Mucosa of stomach (tissue), 1 donor: Measurements from ENCODE around the gene MDM2.
"Not testable (repeated sequence)": the region's sequence is repeated elsewhere in the genome, so short reads cannot be mapped to it uniquely, and the experiment has no call there.

Experiments
- H3K27me3 ChIP-seq: one replicate; pipeline ENCODE4 v1.7.0; 2013; ENCODE audit warnings: mild to moderate bottlenecking, low read length; ENCODE audit not compliant: control insufficient read depth, insufficient read depth
- H3K36me3 ChIP-seq: one replicate; pipeline ENCODE4 v1.7.0; 2013; ENCODE audit warnings: low read length; ENCODE audit not compliant: control insufficient read depth, insufficient read depth
- H3K4me1 ChIP-seq: one replicate; pipeline ENCODE4 v1.7.0; 2013; ENCODE audit warnings: mild to moderate bottlenecking, low read length; ENCODE audit not compliant: control insufficient read depth, insufficient read depth
- H3K4me3 ChIP-seq: one replicate; pipeline ENCODE4 v1.7.0; 2013; ENCODE audit warnings: low read length
- H3K9ac ChIP-seq: one replicate; pipeline ENCODE4 v1.7.0; 2013; ENCODE audit warnings: mild to moderate bottlenecking, low read length, moderate library complexity
- H3K9me3 ChIP-seq: one replicate; pipeline ENCODE4 v1.7.0; 2013; ENCODE audit warnings: mild to moderate bottlenecking, low read length, moderate library complexity; ENCODE audit not compliant: control insufficient read depth
- donor health status: Pancreatic carcinoma.

MDM2 gene

DNA sequence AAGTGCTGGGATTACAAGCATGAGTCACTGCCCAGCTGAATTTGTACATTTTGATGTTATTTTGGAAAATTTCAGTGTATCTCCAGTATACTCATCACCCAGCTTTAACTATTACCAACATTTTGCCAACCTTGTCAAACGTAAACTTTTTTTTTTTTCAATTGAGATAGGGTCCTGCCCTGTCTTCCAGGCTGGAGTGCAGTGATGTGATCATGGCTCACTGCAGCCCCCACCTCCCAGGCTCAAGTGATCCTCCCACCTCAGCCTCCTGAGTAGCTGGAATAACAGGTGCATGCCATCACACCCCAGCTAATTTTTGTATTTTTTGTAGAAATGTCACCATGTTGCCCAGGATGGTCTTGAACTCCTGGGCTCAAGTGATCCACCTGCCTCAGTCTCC is 29.2 kb downstream of the MDM2 start:
- Histone ChIP-seq H3K36me3 (no peaks in the 10 kb centered on the region), H3K4me1 (no peaks in the 10 kb centered on the region), H3K9me3 (no peaks in the 10 kb centered on the region)

DNA sequence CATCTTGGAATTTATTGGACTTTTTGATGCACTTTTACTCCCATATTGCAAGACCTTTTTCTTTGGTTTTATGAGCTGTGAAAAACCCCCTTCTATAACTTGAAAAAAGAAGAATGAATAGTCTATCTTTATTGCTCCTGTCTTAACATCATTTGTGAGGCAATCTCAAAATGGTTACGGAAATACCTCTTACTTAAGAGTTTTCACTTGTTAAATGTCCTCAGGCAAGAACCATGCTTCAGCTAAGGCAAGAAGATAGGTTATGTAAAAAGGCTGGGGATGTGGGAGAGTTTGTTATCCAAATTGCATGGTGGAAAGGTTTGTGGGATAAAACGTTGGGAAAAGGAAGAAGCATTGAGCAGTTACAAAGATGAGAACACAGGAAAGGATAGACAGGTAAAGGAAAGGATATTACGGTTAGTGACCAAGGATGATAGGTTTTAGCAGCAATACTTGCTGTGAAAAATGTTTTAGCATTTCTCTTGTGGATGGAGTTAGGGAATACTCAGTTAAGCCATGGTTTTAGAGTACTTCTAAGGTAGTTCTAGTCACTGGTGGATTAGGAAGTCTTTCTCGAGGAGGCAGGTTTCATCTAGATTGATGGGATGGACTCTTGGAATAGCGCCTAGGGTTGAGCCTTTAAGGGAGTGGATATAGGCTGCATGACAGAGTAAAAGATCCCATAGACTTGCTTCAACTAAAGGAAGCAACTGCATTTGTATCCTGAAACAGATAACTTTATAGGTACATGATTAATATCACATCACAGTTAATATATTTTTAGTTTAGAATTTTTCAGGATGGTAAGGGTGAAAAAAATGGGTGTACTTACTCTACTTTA is 30.3 kb downstream of the MDM2 start:
- Histone ChIP-seq H3K36me3 (no peaks in the 10 kb centered on the region), H3K9me3 (no peaks in the 10 kb centered on the region), H3K4me1 (no peaks in the 10 kb centered on the region), H3K27me3 (no peaks in the 10 kb centered on the region), H3K4me3 (no peak overlapping the region), H3K9ac (no peak overlapping the region)

More for the DNA sequence above, 29.2 kb downstream of the MDM2 start:
- no peak overlapping the region for H3K9ac ChIP-seq
- no peaks in the 10 kb centered on the region for H3K27me3 ChIP-seq
- no peak overlapping the region for H3K4me3 ChIP-seq

DNA sequence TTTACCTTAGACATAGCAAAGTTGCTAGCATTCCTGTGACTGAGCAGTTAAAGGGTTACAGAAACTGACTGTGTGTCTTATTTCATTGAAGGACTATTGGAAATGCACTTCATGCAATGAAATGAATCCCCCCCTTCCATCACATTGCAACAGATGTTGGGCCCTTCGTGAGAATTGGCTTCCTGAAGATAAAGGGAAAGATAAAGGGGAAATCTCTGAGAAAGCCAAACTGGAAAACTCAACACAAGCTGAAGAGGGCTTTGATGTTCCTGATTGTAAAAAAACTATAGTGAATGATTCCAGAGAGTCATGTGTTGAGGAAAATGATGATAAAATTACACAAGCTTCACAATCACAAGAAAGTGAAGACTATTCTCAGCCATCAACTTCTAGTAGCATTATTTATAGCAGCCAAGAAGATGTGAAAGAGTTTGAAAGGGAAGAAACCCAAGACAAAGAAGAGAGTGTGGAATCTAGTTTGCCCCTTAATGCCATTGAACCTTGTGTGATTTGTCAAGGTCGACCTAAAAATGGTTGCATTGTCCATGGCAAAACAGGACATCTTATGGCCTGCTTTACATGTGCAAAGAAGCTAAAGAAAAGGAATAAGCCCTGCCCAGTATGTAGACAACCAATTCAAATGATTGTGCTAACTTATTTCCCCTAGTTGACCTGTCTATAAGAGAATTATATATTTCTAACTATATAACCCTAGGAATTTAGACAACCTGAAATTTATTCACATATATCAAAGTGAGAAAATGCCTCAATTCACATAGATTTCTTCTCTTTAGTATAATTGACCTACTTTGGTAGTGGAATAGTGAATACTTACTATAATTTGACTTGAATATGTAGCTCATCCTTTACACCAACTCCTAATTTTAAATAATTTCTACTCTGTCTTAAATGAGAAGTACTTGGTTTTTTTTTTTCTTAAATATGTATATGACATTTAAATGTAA is 31.5 kb downstream of the MDM2 start:
- H3K27me3 ChIP-seq = no peaks in the 10 kb centered on the region
- no peaks in the 10 kb centered on the region for H3K4me1 ChIP-seq
- H3K36me3 ChIP-seq = no peaks in the 10 kb centered on the region
- H3K9ac ChIP-seq = no peak overlapping the region
- no peak overlapping the region for H3K4me3 ChIP-seq
- no peaks in the 10 kb centered on the region for H3K9me3 ChIP-seq

DNA sequence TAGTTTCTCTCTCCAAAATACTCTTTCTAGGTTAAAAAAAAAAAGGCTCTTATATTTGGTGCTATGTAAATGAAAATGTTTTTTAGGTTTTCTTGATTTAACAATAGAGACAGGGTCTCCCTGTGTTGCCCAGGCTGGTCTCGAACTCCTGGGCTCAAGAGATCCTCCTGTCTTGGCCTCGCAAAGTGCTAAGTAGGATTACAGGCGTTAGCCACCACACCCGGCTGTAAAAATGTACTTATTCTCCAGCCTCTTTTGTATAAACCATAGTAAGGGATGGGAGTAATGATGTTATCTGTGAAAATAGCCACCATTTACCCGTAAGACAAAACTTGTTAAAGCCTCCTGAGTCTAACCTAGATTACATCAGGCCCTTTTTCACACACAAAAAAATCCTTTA is 33.2 kb downstream of the MDM2 start:
- H3K27me3 ChIP-seq, H3K9me3 ChIP-seq, H3K4me1 ChIP-seq, H3K9ac ChIP-seq, H3K4me3 ChIP-seq, H3K36me3 ChIP-seq: not testable (repeated sequence)

DNA sequence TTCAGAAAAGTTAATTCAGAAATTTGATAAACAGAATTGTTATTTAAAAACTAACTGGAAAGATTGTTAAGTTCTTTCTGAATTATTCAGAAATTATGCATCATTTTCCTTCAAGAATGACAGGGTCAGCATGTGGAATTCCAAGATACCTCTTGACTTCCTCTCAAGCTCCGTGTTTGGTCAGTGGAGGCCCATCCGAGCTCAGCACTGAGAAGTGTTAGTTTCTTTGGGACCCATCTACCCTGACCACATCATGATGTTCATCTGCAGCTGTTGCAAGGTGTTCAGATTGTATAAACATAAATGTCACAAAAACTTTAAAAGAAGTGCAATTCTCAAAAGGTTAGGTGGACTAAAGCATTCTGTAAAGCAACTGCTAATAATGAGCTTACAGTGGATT is 33.7 kb downstream of the MDM2 start:
- H3K9ac ChIP-seq = no peak overlapping the region
- no peak overlapping the region for H3K4me3 ChIP-seq
- no peaks in the 10 kb centered on the region for H3K27me3 ChIP-seq
- H3K9me3 ChIP-seq = no peaks in the 10 kb centered on the region
- H3K4me1 ChIP-seq = no peaks in the 10 kb centered on the region
- H3K36me3 ChIP-seq = no peaks in the 10 kb centered on the region

DNA sequence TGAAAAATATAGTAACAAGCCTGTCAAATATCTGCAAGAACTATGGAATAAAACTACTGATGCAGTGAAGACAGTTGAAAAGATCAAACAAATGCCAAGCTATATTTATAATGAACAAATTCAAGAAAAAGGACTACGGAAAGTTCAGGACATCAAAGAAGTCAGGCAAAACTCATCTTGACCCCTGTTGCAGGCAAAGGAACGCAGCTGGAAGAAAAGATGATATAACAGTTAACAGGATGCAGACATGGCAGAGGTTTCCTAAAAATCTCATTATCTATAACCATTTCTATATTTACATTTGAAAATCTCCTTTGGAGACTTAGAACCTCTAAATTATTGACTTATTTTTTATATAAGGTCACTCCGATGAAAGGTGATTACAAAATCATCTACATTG is 34.1 kb downstream of the MDM2 start:
- H3K4me3 ChIP-seq = no peak overlapping the region
- H3K9ac ChIP-seq = no peak overlapping the region
- H3K36me3 ChIP-seq = no peaks in the 10 kb centered on the region
- no peaks in the 10 kb centered on the region for H3K4me1 ChIP-seq
- H3K27me3 ChIP-seq = no peaks in the 10 kb centered on the region
- H3K9me3 ChIP-seq = no peaks in the 10 kb centered on the region

DNA sequence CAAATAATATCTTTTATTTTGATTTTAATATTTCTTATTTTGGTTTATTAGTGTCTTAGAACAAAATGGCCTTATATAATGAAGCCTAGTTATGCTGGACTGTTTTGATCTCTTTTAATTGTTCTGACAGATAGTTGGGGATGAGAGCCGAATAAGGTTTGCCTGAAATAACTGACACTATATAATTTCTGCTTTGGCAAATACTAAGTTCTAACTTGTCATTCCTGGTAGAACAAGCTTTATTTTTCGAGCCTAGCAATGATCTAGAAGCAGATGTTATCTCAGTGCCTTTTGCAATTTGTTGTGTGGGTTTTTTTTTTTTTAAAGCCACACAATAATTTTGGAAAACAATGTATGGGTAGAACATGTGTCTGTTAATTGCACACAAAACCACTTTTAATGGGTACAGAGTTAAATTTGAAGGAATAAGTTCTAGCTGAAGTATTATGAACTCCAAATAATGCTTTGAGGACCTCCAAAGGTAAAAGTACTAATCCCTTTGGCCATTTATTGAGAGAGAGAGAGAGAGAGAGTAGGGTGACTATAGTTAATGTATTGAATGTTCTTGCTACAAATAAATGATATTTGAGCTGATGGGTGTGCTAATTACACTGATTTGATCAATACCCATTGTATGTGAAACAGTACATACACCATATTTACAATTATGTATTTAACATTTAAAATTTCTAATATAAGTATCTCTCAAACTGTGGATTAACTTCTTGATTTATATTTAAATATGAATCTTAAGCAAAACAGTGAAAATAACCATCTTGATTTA is 35.0 kb downstream of the MDM2 start:
- no peaks in the 10 kb centered on the region for H3K36me3 ChIP-seq

DNA sequence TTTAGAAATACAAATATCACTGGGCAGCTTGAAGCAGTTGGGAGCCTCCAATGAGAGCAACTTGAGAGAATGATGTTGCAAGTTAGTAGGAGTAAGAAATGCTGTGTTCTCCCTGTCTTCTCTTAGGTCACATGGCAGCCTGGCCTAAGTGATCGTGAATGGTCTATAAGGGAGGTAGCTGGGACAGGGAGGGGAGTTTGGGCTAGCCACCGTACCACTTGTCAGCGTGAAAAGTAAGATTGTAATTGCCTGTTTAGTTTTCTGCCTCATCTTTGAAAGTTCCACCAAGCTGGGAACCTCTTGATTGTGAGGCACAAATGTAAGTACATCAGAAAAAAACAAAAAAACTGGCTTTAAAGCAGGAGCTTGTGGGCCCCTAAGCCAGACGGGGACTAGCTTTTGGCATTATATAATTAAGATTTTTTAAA is 36.4 kb downstream of the MDM2 start:
- no peaks in the 10 kb centered on the region for H3K36me3 ChIP-seq
- no peak overlapping the region for H3K9ac ChIP-seq
- no peaks in the 10 kb centered on the region for H3K4me1 ChIP-seq
- no peaks in the 10 kb centered on the region for H3K9me3 ChIP-seq
- H3K27me3 ChIP-seq = no peaks in the 10 kb centered on the region
- H3K4me3 ChIP-seq = no peak overlapping the region

More for the DNA sequence above, 35.0 kb downstream of the MDM2 start:
- H3K27me3 ChIP-seq = no peaks in the 10 kb centered on the region
- H3K9ac ChIP-seq = no peak overlapping the region
- H3K9me3 ChIP-seq = no peaks in the 10 kb centered on the region
- H3K4me3 ChIP-seq = no peak overlapping the region
- H3K4me1 ChIP-seq = no peaks in the 10 kb centered on the region

DNA sequence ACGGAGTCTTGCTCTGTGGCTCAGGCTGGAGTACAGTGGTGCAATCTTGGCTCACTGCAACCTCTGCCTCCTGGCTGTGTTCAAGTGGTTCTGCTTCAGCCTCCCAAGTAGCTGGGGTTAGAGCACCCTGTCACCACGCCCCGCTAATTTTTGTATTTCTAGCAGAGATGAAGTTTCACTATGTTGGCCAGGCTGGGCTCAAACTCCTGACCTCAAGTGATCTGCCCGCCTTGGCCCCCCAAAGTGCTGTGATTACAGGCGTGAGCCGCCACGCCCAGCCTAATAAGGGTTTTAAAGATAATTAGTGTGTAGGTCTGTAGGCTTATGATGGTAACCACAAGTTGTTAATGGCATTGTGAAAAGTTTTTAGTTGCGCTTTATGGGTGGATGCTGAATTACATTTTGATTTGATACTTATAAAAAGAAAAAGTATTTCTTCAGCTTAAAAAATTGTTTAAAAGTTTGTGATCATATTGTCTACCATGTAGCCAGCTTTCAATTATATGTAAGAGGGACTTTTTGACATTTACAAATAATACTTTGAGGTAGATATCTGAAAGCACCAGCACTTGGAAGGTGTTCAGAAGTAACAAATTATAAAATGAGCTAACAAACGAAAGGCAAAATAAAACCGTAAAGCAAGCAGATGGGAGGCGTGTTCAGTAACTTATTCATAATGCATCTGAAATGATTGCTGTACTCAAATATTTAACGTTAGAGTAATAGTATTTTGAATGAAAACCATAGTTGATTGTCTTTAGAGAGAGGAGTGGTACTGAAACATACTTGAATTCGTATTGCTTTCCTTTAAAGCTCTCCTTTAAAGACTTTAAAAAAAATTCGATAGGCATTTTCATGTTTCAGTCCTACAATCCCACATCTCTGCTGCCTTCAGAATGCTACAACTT is 37.1 kb downstream of the MDM2 start:
- no peaks in the 10 kb centered on the region for H3K36me3 ChIP-seq

DNA sequence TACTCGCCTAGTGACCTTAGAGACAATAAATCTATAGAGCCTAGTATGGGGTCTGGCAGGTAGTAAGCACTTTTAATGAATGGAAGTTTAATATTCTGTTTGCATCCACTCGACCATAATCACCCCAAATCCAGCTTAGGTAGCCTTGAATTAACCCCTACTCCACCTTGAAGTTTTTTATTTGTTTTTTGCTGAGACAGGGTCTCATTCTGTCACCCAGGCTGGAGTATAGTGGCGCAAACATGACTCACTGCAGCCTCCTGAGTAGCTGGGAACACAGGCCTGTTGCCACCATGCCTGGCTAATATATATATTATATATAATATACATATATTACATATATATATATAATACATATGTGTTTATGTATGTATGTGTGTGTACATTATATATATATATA is 38.8 kb downstream of the MDM2 start:
- Histone ChIP-seq H3K36me3 (no peaks in the 10 kb centered on the region), H3K27me3 (no peaks in the 10 kb centered on the region), H3K9me3 (no peaks in the 10 kb centered on the region), H3K4me3 (no peak overlapping the region), H3K4me1 (no peaks in the 10 kb centered on the region), H3K9ac (no peak overlapping the region)

More for the DNA sequence above, 37.1 kb downstream of the MDM2 start:
- Histone ChIP-seq H3K4me1 (no peaks in the 10 kb centered on the region), H3K4me3 (no peak overlapping the region), H3K27me3 (no peaks in the 10 kb centered on the region), H3K9me3 (no peaks in the 10 kb centered on the region), H3K9ac (no peak overlapping the region)

DNA sequence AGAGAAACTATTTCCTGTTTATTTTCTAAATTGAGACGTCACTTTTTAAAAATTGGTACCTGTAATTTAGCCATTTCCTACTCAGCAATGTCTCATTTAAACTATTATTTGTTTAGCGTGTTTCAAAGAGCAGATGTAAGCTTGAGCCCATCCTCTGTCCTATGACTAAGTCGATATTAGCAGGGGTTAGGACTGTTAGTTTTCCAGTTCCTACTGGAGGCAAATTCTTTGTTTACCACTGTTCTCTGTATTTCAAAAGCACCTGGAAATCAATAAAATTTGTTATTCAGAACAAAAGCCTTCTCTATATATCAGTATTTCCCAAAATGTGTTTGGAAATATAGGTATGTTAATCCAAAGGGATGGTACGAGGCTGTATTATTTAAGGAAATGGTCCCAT is 42.4 kb downstream of the MDM2 start:
- Histone ChIP-seq H3K27me3 (no peaks in the 10 kb centered on the region), H3K4me3 (no peak overlapping the region), H3K9ac (no peak overlapping the region)

More for the DNA sequence above, 42.4 kb downstream of the MDM2 start:
- H3K4me1 ChIP-seq = no peaks in the 10 kb centered on the region
- H3K9me3 ChIP-seq = no peaks in the 10 kb centered on the region
- no peaks in the 10 kb centered on the region for H3K36me3 ChIP-seq
